Astrocyte (in vitro differentiated cells and primary cell): ENCODE data around the gene KRT12.

Experiments used
- EZH2 ChIP-seq: IDR thresholded peaks from 2 replicates; pipeline ENCODE4 v1.6.1; 2012; ENCODE audit warnings: mild to moderate bottlenecking, low read length, inconsistent platforms; ENCODE audit not compliant: insufficient read depth
- TF ChIP-seq, protein P1 (sequence below): IDR thresholded peaks from 2 replicates; pipeline ENCODE4 v1.5.1; 2011; ENCODE audit warnings: low read depth, mild to moderate bottlenecking, inconsistent platforms, low read length, moderate library complexity; ENCODE audit not compliant: insufficient read depth

DNA sequence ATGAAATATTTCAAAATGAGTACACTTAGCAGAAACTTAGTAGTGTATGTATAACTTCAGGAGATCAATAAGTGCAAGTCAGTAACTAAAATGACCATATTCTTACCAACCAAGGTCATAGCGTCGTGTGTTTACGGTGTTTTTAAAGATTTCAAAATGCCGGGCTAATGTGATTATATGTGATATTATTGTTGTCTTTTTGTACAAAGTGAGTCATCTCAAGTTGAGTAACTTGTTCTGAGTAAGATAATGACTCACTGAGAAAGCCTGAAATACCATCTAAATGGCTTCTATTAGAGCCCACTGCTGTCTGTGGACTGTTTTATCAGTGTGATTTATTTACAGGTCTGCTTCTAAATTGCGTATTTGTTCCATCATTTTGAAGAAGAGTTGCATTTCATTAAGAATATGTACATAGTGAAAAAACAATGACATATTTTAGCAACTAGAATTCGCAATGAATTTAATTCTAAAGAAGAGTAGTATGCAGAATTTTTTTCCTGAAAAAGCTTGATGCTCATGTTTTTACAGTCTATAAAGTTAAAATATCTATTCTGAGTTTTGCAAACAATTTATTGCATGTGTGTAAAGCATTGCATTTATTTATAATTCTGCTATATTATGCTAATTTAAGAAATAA lies 12.7 kb downstream of the KRT12 start:
- no peak for TF ChIP-seq EZH2
- TF ChIP-seq, protein P1, sequence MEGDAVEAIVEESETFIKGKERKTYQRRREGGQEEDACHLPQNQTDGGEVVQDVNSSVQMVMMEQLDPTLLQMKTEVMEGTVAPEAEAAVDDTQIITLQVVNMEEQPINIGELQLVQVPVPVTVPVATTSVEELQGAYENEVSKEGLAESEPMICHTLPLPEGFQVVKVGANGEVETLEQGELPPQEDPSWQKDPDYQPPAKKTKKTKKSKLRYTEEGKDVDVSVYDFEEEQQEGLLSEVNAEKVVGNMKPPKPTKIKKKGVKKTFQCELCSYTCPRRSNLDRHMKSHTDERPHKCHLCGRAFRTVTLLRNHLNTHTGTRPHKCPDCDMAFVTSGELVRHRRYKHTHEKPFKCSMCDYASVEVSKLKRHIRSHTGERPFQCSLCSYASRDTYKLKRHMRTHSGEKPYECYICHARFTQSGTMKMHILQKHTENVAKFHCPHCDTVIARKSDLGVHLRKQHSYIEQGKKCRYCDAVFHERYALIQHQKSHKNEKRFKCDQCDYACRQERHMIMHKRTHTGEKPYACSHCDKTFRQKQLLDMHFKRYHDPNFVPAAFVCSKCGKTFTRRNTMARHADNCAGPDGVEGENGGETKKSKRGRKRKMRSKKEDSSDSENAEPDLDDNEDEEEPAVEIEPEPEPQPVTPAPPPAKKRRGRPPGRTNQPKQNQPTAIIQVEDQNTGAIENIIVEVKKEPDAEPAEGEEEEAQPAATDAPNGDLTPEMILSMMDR: no peak
